Mesenchymal stem cell (in vitro differentiated cells and primary cell): ENCODE results near the gene ADAMTS20.

Source experiments
- DNase-seq: peaks from one replicate; pipeline ENCODE4 v3.0.0-alpha.2; 2013
- H2AFZ ChIP-seq: one replicate; pipeline ENCODE4 v1.6.1; 2013; ENCODE audit warnings: low read depth, mild to moderate bottlenecking, control low read depth, inconsistent platforms, low read length, moderate library complexity
- H2AK5ac ChIP-seq: 2 replicates; pipeline ENCODE4 v1.6.1; 2013; ENCODE audit warnings: low read length, moderate library complexity, mild to moderate bottlenecking, inconsistent platforms; ENCODE audit not compliant: severe bottlenecking
- H2BK120ac ChIP-seq: one replicate; pipeline ENCODE4 v1.6.1; 2013; ENCODE audit warnings: low read depth, mild to moderate bottlenecking, inconsistent platforms, low read length, moderate library complexity
- H2BK12ac ChIP-seq, 2 experiments: one replicate each; pipeline ENCODE4 v1.6.1; 2013; ENCODE audit warnings: inconsistent platforms in 2 of 2, low read length in 2 of 2, mild to moderate bottlenecking in 2 of 2, moderate library complexity in 2 of 2, control low read depth in 1 of 2
- H2BK15ac ChIP-seq: one replicate; pipeline ENCODE4 v1.6.1; 2013; ENCODE audit warnings: mild to moderate bottlenecking, low read depth, inconsistent platforms; ENCODE audit not compliant: poor library complexity, severe bottlenecking
- H2BK5ac ChIP-seq: 2 replicates; pipeline ENCODE4 v1.6.1; 2013; ENCODE audit warnings: low read depth, mild to moderate bottlenecking, low read length, control low read depth, inconsistent platforms; ENCODE audit not compliant: poor library complexity, severe bottlenecking
- H3K14ac ChIP-seq, 2 experiments: one replicate each; pipeline ENCODE4 v1.6.1; 2013; ENCODE audit warnings: inconsistent platforms in 2 of 2, low read length in 2 of 2, control low read depth in 1 of 2, mild to moderate bottlenecking in 1 of 2, moderate library complexity in 1 of 2
- H3K18ac ChIP-seq, 2 experiments: one replicate each; pipeline ENCODE4 v1.6.1; 2013; ENCODE audit warnings: inconsistent platforms in 2 of 2, low read length in 2 of 2, control low read depth in 1 of 2, low read depth in 1 of 2, mild to moderate bottlenecking in 1 of 2
- H3K23ac ChIP-seq, 2 experiments: one replicate each; pipeline ENCODE4 v1.6.1; 2013; ENCODE audit warnings: inconsistent platforms in 2 of 2, low read length in 2 of 2, mild to moderate bottlenecking in 2 of 2, moderate library complexity in 2 of 2, control low read depth in 1 of 2
- H3K27ac ChIP-seq: 2 replicates; pipeline ENCODE4 v1.5.1; 2013; ENCODE audit warnings: mild to moderate bottlenecking, moderate library complexity, low read length, control low read depth, inconsistent platforms; ENCODE audit not compliant: poor library complexity, severe bottlenecking
- H3K27me3 ChIP-seq, 2 experiments: 2 replicates each; pipeline versions ENCODE4 v1.6.1 to v1.7.0; 2013; ENCODE audit warnings: low read length in 2 of 2, mild to moderate bottlenecking in 2 of 2, moderate library complexity in 2 of 2, control low read depth in 1 of 2, inconsistent platforms in 1 of 2; ENCODE audit not compliant: control insufficient read depth in 1 of 2, insufficient read depth in 1 of 2
- H3K36me3 ChIP-seq, 2 experiments: 2 replicates each; pipeline versions ENCODE4 v1.6.1 to v1.7.0; 2013; ENCODE audit warnings: low read length in 2 of 2, control low read depth in 1 of 2, inconsistent platforms in 1 of 2, low read depth in 1 of 2, mild to moderate bottlenecking in 1 of 2; ENCODE audit not compliant: insufficient read depth in 2 of 2, control insufficient read depth in 1 of 2
- H3K4ac ChIP-seq, 2 experiments: one replicate each; pipeline ENCODE4 v1.6.1; 2013; ENCODE audit warnings: inconsistent platforms in 2 of 2, low read length in 2 of 2, mild to moderate bottlenecking in 2 of 2, moderate library complexity in 2 of 2, control low read depth in 1 of 2, low read depth in 1 of 2
- H3K4me1 ChIP-seq: 2 replicates; pipeline ENCODE4 v1.6.1; 2013; ENCODE audit warnings: low read depth, low read length, control low read depth; ENCODE audit not compliant: control insufficient read depth, insufficient read depth
- H3K4me2 ChIP-seq: 2 replicates; pipeline ENCODE4 v1.6.1; 2013; ENCODE audit warnings: low read length, mild to moderate bottlenecking, inconsistent platforms; ENCODE audit not compliant: poor library complexity, severe bottlenecking
- H3K4me3 ChIP-seq, 2 experiments: 2 replicates each; pipeline versions ENCODE4 v1.5.1 to v1.7.0; 2013; ENCODE audit warnings: low read length in 2 of 2, mild to moderate bottlenecking in 2 of 2, control low read depth in 1 of 2, low read depth in 1 of 2; ENCODE audit not compliant: insufficient read depth in 1 of 2
- H3K79me1 ChIP-seq: replicated peaks from 2 replicates; pipeline ENCODE4 v1.6.1; 2013; ENCODE audit warnings: mild to moderate bottlenecking, control low read depth, low read length, inconsistent platforms; ENCODE audit not compliant: poor library complexity, severe bottlenecking
- H3K9ac ChIP-seq: 2 replicates; pipeline ENCODE4 v1.7.0; 2013; ENCODE audit warnings: mild to moderate bottlenecking, low read length, moderate library complexity
- H3K9me3 ChIP-seq: 2 replicates; pipeline ENCODE4 v1.7.0; 2013; ENCODE audit warnings: mild to moderate bottlenecking, low read length; ENCODE audit not compliant: control insufficient read depth
- H4K8ac ChIP-seq: one replicate; pipeline ENCODE4 v1.6.1; 2013; ENCODE audit warnings: inconsistent platforms, mild to moderate bottlenecking, low read length, moderate library complexity
- H4K91ac ChIP-seq: one replicate; pipeline ENCODE4 v1.6.1; 2013; ENCODE audit warnings: mild to moderate bottlenecking, low read length, inconsistent platforms
- WGBS: methylation state at CpG from one replicate; pipeline ENCODE4 v1.1.7; 2013; ENCODE audit warnings: mixed read lengths; 5-methylcytosine and 5-hydroxymethylcytosine counted together

The ADAMTS20 gene

GRCh38 chr12:43493261-43493797, 58.7 kb downstream of the ADAMTS20 start:
- H3K9ac ChIP-seq: no peak overlapping the region
- no peak overlapping the region for H2BK5ac ChIP-seq
- no peak overlapping the region for H2BK15ac ChIP-seq
- H3K27me3 ChIP-seq: peaks cover 0 to 4% of the 10 kb centered on the region in 2 experiments
- no peak overlapping the region for H2AFZ ChIP-seq
- H2BK120ac ChIP-seq: no peak overlapping the region
- no peak overlapping the region for H3K4me3 ChIP-seq
- no peak overlapping the region for H3K14ac ChIP-seq
- no peak overlapping the region for H3K23ac ChIP-seq
- H3K4me2 ChIP-seq: no peak overlapping the region
- H3K79me1 ChIP-seq: no peaks in the 10 kb centered on the region
- no peaks in the 10 kb centered on the region for H3K36me3 ChIP-seq
- H3K18ac ChIP-seq: no peak overlapping the region
- H4K91ac ChIP-seq: no peak overlapping the region
- no peak overlapping the region for H2AK5ac ChIP-seq
- no peaks in the 10 kb centered on the region for H3K9me3 ChIP-seq
- H4K8ac ChIP-seq: no peak overlapping the region
- H3K4ac ChIP-seq: no peak overlapping the region
- H3K27ac ChIP-seq: no peak overlapping the region
- 91% methylated on average over 2 of the region's 2 CpGs for WGBS
- H2BK12ac ChIP-seq: no peak overlapping the region
- H3K4me1 ChIP-seq: no peaks in the 10 kb centered on the region
- DNase-seq: no peak

GRCh38 chr12:43482311-43483085, 69.5 kb downstream of the ADAMTS20 start:
- peaks cover 16% of the 10 kb centered on the region for H3K9me3 ChIP-seq
- H4K91ac ChIP-seq: no peak overlapping the region
- H3K4ac ChIP-seq: no peak overlapping the region
- H3K4me2 ChIP-seq: no peak overlapping the region
- H4K8ac ChIP-seq: no peak overlapping the region
- no peak overlapping the region for H3K4me3 ChIP-seq
- no peaks in the 10 kb centered on the region for H3K36me3 ChIP-seq
- no peak overlapping the region for H3K9ac ChIP-seq
- H2AK5ac ChIP-seq: no peak overlapping the region
- no peaks in the 10 kb centered on the region for H3K4me1 ChIP-seq
- no peak overlapping the region for H3K27ac ChIP-seq
- no peak overlapping the region for H3K14ac ChIP-seq
- H3K27me3 ChIP-seq: no peaks in the 10 kb centered on the region
- H3K23ac ChIP-seq: no peak overlapping the region
- H2BK5ac ChIP-seq: no peak overlapping the region
- no peak overlapping the region for H2BK12ac ChIP-seq
- H2BK15ac ChIP-seq: no peak overlapping the region
- no peak overlapping the region for H2BK120ac ChIP-seq
- WGBS: 90% methylated on average over 3 of the region's 3 CpGs
- no peak overlapping the region for H3K18ac ChIP-seq
- no peaks in the 10 kb centered on the region for H3K79me1 ChIP-seq
- H2AFZ ChIP-seq: no peak overlapping the region
- no peak for DNase-seq

- H3K14ac ChIP-seq: no peak overlapping the region
- peaks cover 9% of the 10 kb centered on the region for H3K9me3 ChIP-seq
- no peak overlapping the region for H3K27ac ChIP-seq
- no peak overlapping the region for H3K18ac ChIP-seq
- H3K27me3 ChIP-seq: no peaks in the 10 kb centered on the region
- H4K91ac ChIP-seq: no peak overlapping the region
- H2BK5ac ChIP-seq: no peak overlapping the region
- H3K79me1 ChIP-seq: no peaks in the 10 kb centered on the region
- H2BK120ac ChIP-seq: no peak overlapping the region
- no peak overlapping the region for H3K4me2 ChIP-seq
- no peak overlapping the region for H3K4ac ChIP-seq
- H3K4me3 ChIP-seq: no peak overlapping the region
- no peak overlapping the region for H4K8ac ChIP-seq
- H2AK5ac ChIP-seq: no peak overlapping the region
- no peaks in the 10 kb centered on the region for H3K4me1 ChIP-seq
- no peaks in the 10 kb centered on the region for H3K36me3 ChIP-seq
- H3K23ac ChIP-seq: no peak overlapping the region
- DNase-seq: no peak
- no peak overlapping the region for H2AFZ ChIP-seq
- H3K9ac ChIP-seq: no peak overlapping the region
- WGBS: 75% methylated on average over 2 of the region's 3 CpGs
- H2BK15ac ChIP-seq: no peak overlapping the region
- H2BK12ac ChIP-seq: no peak overlapping the region
Measured at GRCh38 chr12:43480591-43480990, 71.4 kb downstream of the ADAMTS20 start.

- H3K4me2 ChIP-seq: no peak overlapping the region
- no peak overlapping the region for H3K4me3 ChIP-seq
- H3K18ac ChIP-seq: no peak overlapping the region
- no peak overlapping the region for H2BK12ac ChIP-seq
- no peaks in the 10 kb centered on the region for H3K27me3 ChIP-seq
- no peak overlapping the region for H2AFZ ChIP-seq
- no peaks in the 10 kb centered on the region for H3K79me1 ChIP-seq
- no peak overlapping the region for H3K27ac ChIP-seq
- no peak overlapping the region for H2AK5ac ChIP-seq
- no peaks in the 10 kb centered on the region for H3K9me3 ChIP-seq
- no peak overlapping the region for H4K91ac ChIP-seq
- H2BK5ac ChIP-seq: no peak overlapping the region
- 89% methylated on average over 3 of the region's 3 CpGs for WGBS
- H4K8ac ChIP-seq: no peak overlapping the region
- no peak overlapping the region for H3K23ac ChIP-seq
- H3K4me1 ChIP-seq: no peaks in the 10 kb centered on the region
- no peaks in the 10 kb centered on the region for H3K36me3 ChIP-seq
- H3K14ac ChIP-seq: no peak overlapping the region
- H2BK120ac ChIP-seq: no peak overlapping the region
- no peak overlapping the region for H3K9ac ChIP-seq
- H2BK15ac ChIP-seq: no peak overlapping the region
- H3K4ac ChIP-seq: no peak overlapping the region
- no peak for DNase-seq
Measured at GRCh38 chr12:43462741-43463140, 89.3 kb downstream of the ADAMTS20 start.
